Measurements from ENCODE around the gene NPB. TPM values are rescaled to one million over a fixed set of nuclear protein-coding genes. Genes with fewer than 3 reads are reported as not detected.

The NPB gene
- polyA plus RNA-seq, 1 of the 3 experiments (the other 2 are of a cell fraction) = 2.4 TPM

DNA sequence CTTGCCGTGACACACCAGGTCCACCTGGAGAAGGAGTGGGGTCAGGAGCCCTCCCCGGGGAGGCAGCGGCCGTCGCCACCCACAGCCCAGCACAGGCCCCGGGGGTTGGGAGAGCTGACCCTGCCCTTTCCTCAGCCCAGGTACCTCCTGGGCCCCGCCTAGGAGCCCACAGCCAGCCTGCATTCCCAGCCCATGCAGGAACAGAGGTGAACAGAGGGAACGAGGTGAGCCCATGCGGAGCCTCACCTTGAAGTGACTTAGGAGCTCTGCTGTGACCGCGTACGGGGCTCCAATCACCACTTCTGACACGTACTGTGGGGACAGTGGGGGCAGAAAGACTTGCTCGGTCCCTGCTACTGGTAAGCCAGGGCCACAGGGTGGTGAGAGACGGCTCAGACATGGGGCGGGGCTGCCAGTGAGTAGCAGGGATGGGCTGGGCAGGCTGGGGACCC lies 3.4 kb downstream of the NPB start:
- Histone ChIP-seq H2AFZ (ENCODE audit: low read depth) (no peak overlapping the region), H4K20me1 (ENCODE audit: insufficient read depth) (0 out of 2 replicates have a peak, but pooled peaks cover 4% of the 10 kb centered on the region), H3K9me2 (no peaks in the 10 kb centered on the region), H3F3A (replicated peaks; ENCODE audit: insufficient read depth) (peaks cover 11% of the 10 kb centered on the region), H3K27ac (ENCODE audit: low read depth in 2 of 2, low read length in 1 of 2) (no peak overlapping the region), H3K9me3 (no peaks in the 10 kb centered on the region), H3K4me3 (ENCODE audit: low read depth in 2 of 2, low read length in 1 of 2) (no peak overlapping the region), H3K4me1 (ENCODE audit: control insufficient read depth in 1 of 2, insufficient read depth in 2 of 2, low read depth in 1 of 2, low read length in 1 of 2) (peaks cover 6 to 16% of the 10 kb centered on the region in 2 experiments; a peak in 2 of 4 replicates), H3K4me2 (no peak overlapping the region), H3K27me3 (ENCODE audit: insufficient read depth) (no peaks in the 10 kb centered on the region), H3K9ac (no peak overlapping the region), H3K36me3 (replicated peaks in 1 of 2; ENCODE audit: control insufficient read depth in 1 of 2, insufficient read depth in 2 of 2, low read length in 1 of 2) (peaks cover 6 to 50% of the 10 kb centered on the region in 2 experiments), H3K79me2 (ENCODE audit: insufficient read depth) (peaks cover 2% of the 10 kb centered on the region; the same call in 1 of the 2 replicates)
- POLR2A ChIA-PET = interaction anchor here (0.6 kb wide), 2 partner anchors 23 to 194 kb away, joined by 3 read pairs; no protein-coding TSS in a partner anchor
- DNase-seq = no peak
- TF ChIP-seq, protein P1, sequence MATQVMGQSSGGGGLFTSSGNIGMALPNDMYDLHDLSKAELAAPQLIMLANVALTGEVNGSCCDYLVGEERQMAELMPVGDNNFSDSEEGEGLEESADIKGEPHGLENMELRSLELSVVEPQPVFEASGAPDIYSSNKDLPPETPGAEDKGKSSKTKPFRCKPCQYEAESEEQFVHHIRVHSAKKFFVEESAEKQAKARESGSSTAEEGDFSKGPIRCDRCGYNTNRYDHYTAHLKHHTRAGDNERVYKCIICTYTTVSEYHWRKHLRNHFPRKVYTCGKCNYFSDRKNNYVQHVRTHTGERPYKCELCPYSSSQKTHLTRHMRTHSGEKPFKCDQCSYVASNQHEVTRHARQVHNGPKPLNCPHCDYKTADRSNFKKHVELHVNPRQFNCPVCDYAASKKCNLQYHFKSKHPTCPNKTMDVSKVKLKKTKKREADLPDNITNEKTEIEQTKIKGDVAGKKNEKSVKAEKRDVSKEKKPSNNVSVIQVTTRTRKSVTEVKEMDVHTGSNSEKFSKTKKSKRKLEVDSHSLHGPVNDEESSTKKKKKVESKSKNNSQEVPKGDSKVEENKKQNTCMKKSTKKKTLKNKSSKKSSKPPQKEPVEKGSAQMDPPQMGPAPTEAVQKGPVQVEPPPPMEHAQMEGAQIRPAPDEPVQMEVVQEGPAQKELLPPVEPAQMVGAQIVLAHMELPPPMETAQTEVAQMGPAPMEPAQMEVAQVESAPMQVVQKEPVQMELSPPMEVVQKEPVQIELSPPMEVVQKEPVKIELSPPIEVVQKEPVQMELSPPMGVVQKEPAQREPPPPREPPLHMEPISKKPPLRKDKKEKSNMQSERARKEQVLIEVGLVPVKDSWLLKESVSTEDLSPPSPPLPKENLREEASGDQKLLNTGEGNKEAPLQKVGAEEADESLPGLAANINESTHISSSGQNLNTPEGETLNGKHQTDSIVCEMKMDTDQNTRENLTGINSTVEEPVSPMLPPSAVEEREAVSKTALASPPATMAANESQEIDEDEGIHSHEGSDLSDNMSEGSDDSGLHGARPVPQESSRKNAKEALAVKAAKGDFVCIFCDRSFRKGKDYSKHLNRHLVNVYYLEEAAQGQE (IDR thresholded peaks at IDR 0.05; ENCODE audit: low read depth, low read length) = no peak
- TF ChIP-seq EP300 (IDR thresholded peaks at IDR 0.05; ENCODE audit: borderline replicate concordance in 1 of 2, low read depth in 1 of 2, low read length in 1 of 2) (no peak), RFX5 (IDR thresholded peaks at IDR 0.05; ENCODE audit: low read length) (no peak), FOSL2 (IDR thresholded peaks at IDR 0.05; ENCODE audit: borderline replicate concordance, low read depth) (no peak)
- 97% methylated on average over 15 of the region's 16 CpGs for WGBS (ENCODE audit: low lambda C conversion rate)
- CTCF ChIA-PET = interaction anchor here (1.3 kb wide), 1 partner anchor 21 kb away, joined by 7 read pairs; no protein-coding TSS in a partner anchor

DNA sequence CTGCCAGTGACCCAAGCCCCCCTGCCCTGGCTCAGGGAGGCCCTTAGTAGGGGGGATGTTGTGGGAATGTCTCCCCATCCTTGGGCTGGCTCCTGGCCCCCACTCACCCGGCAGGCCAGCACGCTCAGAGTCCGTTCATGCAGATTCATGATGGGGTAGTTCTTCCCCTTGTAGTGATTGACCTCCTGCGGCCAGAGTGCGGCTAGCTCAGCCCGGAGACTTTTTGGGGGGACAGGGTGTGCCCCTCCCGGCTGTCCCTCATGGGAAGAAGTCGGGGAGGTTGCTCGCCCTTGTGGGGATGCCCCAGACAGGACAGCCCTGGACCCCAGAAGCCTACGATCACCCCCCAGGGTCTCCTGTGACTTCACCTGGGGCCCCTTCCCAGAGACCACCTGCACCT lies 4.0 kb downstream of the NPB start:
- H3K27me3 ChIP-seq (ENCODE audit: insufficient read depth) = no peaks in the 10 kb centered on the region
- no peak overlapping the region for H2AFZ ChIP-seq (ENCODE audit: low read depth)
- peaks cover 7% of the 10 kb centered on the region; the same call in 1 of the 2 replicates for H3K79me2 ChIP-seq (ENCODE audit: insufficient read depth)
- H3K4me2 ChIP-seq = no peak overlapping the region
- no peaks in the 10 kb centered on the region for H3K9me3 ChIP-seq
- TF ChIP-seq, protein P2, sequence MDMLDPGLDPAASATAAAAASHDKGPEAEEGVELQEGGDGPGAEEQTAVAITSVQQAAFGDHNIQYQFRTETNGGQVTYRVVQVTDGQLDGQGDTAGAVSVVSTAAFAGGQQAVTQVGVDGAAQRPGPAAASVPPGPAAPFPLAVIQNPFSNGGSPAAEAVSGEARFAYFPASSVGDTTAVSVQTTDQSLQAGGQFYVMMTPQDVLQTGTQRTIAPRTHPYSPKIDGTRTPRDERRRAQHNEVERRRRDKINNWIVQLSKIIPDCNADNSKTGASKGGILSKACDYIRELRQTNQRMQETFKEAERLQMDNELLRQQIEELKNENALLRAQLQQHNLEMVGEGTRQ (IDR thresholded peaks at IDR 0.05; ENCODE audit: borderline replicate concordance, low read depth, low read length) = no peak
- TF ChIP-seq NRF1 (IDR thresholded peaks at IDR 0.05; ENCODE audit: low read depth, low read length) = no peak
- TF ChIP-seq, protein P3, sequence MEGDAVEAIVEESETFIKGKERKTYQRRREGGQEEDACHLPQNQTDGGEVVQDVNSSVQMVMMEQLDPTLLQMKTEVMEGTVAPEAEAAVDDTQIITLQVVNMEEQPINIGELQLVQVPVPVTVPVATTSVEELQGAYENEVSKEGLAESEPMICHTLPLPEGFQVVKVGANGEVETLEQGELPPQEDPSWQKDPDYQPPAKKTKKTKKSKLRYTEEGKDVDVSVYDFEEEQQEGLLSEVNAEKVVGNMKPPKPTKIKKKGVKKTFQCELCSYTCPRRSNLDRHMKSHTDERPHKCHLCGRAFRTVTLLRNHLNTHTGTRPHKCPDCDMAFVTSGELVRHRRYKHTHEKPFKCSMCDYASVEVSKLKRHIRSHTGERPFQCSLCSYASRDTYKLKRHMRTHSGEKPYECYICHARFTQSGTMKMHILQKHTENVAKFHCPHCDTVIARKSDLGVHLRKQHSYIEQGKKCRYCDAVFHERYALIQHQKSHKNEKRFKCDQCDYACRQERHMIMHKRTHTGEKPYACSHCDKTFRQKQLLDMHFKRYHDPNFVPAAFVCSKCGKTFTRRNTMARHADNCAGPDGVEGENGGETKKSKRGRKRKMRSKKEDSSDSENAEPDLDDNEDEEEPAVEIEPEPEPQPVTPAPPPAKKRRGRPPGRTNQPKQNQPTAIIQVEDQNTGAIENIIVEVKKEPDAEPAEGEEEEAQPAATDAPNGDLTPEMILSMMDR (IDR thresholded peaks at IDR 0.05) = no peak
- no peak for TF ChIP-seq NFIC (IDR thresholded peaks at IDR 0.05; ENCODE audit: borderline replicate concordance)
- no peak for TF ChIP-seq GATA2 (CRISPR knock-in tag; IDR thresholded peaks at IDR 0.05)
- TF ChIP-seq GABPA (IDR thresholded peaks at IDR 0.05; ENCODE audit: low read depth) = no peak
- TF ChIP-seq RCOR1 (IDR thresholded peaks at IDR 0.05; ENCODE audit: low read length) = no peak
- TF ChIP-seq, protein P1 (IDR thresholded peaks at IDR 0.05; ENCODE audit: low read depth, low read length) = no peak
- no peak for TF ChIP-seq TCF12 (IDR thresholded peaks at IDR 0.05)
- no peak for TF ChIP-seq ELF1 (IDR thresholded peaks at IDR 0.05)
- TF ChIP-seq FOXJ3 (CRISPR knock-in tag; IDR thresholded peaks at IDR 0.05) = no peak
- no peak for TF ChIP-seq CHD2 (IDR thresholded peaks at IDR 0.05; ENCODE audit: low read length, partially characterized antibody)
- TF ChIP-seq JUND (IDR thresholded peaks at IDR 0.05) = no peak
- ChIA-PET CTCF (interaction anchor here (1.3 to 1.5 kb wide), 3 partner anchors 21 to 115 kb away, joined by 4 to 7 read pairs (median 5); no protein-coding TSS in a partner anchor), POLR2A (interaction anchor here (0.6 kb wide), 1 partner anchor 23 kb away, joined by 3 read pairs; no protein-coding TSS in a partner anchor)
- DNase-seq = no peak
- H3K4me3 ChIP-seq (ENCODE audit: low read depth in 2 of 2, low read length in 1 of 2) = no peak overlapping the region
- H3K9me2 ChIP-seq = no peaks in the 10 kb centered on the region
- H3K36me3 ChIP-seq (replicated peaks in 1 of 2; ENCODE audit: control insufficient read depth in 1 of 2, insufficient read depth in 2 of 2, low read length in 1 of 2) = peaks cover 6 to 49% of the 10 kb centered on the region in 2 experiments
- no peak overlapping the region for H3K27ac ChIP-seq (ENCODE audit: low read depth in 2 of 2, low read length in 1 of 2)
- peaks cover 8 to 19% of the 10 kb centered on the region in 2 experiments; a peak in 2 of 4 replicates for H3K4me1 ChIP-seq (ENCODE audit: control insufficient read depth in 1 of 2, insufficient read depth in 2 of 2, low read depth in 1 of 2, low read length in 1 of 2)
- WGBS (ENCODE audit: low lambda C conversion rate) = 84% methylated on average over 10 of the region's 10 CpGs
- 0 out of 2 replicates have a peak, but pooled peaks cover 4% of the 10 kb centered on the region for H4K20me1 ChIP-seq (ENCODE audit: insufficient read depth)
- H3F3A ChIP-seq (replicated peaks; ENCODE audit: insufficient read depth) = peaks cover 5% of the 10 kb centered on the region
- no peak overlapping the region for H3K9ac ChIP-seq
